ENCODE data around the gene DEPP1. TPM values are rescaled to one million over a fixed set of nuclear protein-coding genes. Genes with fewer than 3 reads are reported as not detected.

Gene DEPP1
- total RNA-seq, 4 donors from 2014 or later = 8.2 to 266 (median 52.8) TPM

GRCh38 chr10:44968500-44969400 is 9.9 kb downstream of the DEPP1 start:
- Histone ChIP-seq H3K4me3 (no peak overlapping the region), H3K36me3 (no peaks in the 10 kb centered on the region), H3K4me1 (no peaks in the 10 kb centered on the region), H3K27me3 (no peaks in the 10 kb centered on the region), H3K9me3 (no peaks in the 10 kb centered on the region), H3K27ac (no peak overlapping the region)
- intact Hi-C loops (cut with DNase I; ENCODE audit: low total_unique reads) = no loop called here
- no peak for DNase-seq
- TF ChIP-seq CTCF (IDR thresholded peaks at IDR 0.05) (no peak), POLR2A (IDR thresholded peaks at IDR 0.05) (no peak)

GRCh38 chr10:44968091-44968490 is 10.5 kb downstream of the DEPP1 start:
- peak in 1 of 2 donors; percentile 51 for DNase-seq
- no peaks in the 10 kb centered on the region for H3K4me1 ChIP-seq
- no peak overlapping the region for H3K4me3 ChIP-seq
- H3K27me3 ChIP-seq = no peaks in the 10 kb centered on the region
- intact Hi-C loops (cut with DNase I; ENCODE audit: low total_unique reads) = no loop called here
- no peaks in the 10 kb centered on the region for H3K36me3 ChIP-seq
- TF ChIP-seq POLR2A (IDR thresholded peaks at IDR 0.05) = no peak
- no peak for TF ChIP-seq CTCF (IDR thresholded peaks at IDR 0.05)
- peak overlapping the region in 1 of 2 donors; percentile 31 for H3K27ac ChIP-seq
- no peaks in the 10 kb centered on the region for H3K9me3 ChIP-seq

- TF ChIP-seq POLR2A (IDR thresholded peaks at IDR 0.05) (no peak), CTCF (IDR thresholded peaks at IDR 0.05) (no peak)
- intact Hi-C loops (cut with DNase I; ENCODE audit: low total_unique reads) = no loop called here
- peak overlapping the region in 1 of 2 donors; percentile 31 for H3K27ac ChIP-seq
- H3K27me3 ChIP-seq = no peaks in the 10 kb centered on the region
- H3K4me1 ChIP-seq = no peaks in the 10 kb centered on the region
- H3K9me3 ChIP-seq = no peaks in the 10 kb centered on the region
- no peaks in the 10 kb centered on the region for H3K36me3 ChIP-seq
- DNase-seq = peak in 1 of 2 donors; percentile 23
- no peak overlapping the region for H3K4me3 ChIP-seq
Observed at GRCh38 chr10:44967616-44968015, 11.0 kb downstream of the DEPP1 start.

- no peak for TF ChIP-seq POLR2A (IDR thresholded peaks at IDR 0.05)
- TF ChIP-seq CTCF (IDR thresholded peaks at IDR 0.05) = peak in 1 of 4 experiments; percentile 3
- DNase-seq = peak in 1 of 2 donors; percentile 12
- intact Hi-C loops (cut with DNase I; ENCODE audit: low total_unique reads) = no loop called here
- no peaks in the 10 kb centered on the region for H3K27me3 ChIP-seq
- no peak overlapping the region for H3K27ac ChIP-seq
- H3K4me1 ChIP-seq = no peaks in the 10 kb centered on the region
- H3K36me3 ChIP-seq = no peaks in the 10 kb centered on the region
- H3K4me3 ChIP-seq = no peak overlapping the region
- H3K9me3 ChIP-seq = no peaks in the 10 kb centered on the region
Observed at GRCh38 chr10:44966816-44967509, 11.6 kb downstream of the DEPP1 start.
